Stimulated activated CD8-positive, alpha-beta memory T cell treated with anti-CD3 and anti-CD28 coated beads, Interleukin-7, amount 100 ng/mL, for 24 hours (primary cell): ENCODE measurements around the gene NFYB.

Experiments used
- DNase-seq: peaks from one replicate; pipeline ENCODE4 v3.0.0-alpha.2; 2020; ENCODE audit warnings: low read depth

The NFYB gene

GRCh38 chr12:104155711-104156555 lies 17.9 kb upstream of the NFYB start:
- DNase-seq, result no peak

GRCh38 chr12:104154806-104155205 lies 16.8 kb upstream of the NFYB start:
- no peak for DNase-seq

DNA sequence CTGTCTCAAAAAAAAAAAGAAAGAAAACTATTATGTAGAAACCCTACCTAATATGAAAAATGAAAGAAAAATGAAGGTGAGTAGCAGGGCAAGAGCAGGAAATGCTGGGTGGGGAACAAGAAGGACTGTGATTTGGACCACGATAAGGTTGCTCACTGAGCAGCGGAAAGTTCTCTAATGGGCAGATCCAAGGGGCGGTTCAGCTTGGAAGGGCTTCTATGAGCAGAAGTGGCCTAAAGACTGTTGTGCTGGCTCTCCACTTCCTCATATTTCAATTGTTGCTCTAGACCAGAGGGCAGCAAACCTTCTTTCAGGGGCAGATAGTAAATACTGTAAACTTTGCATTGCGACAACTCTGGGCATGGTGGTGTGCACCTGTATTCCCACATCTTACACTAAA lies 16.3 kb upstream of the NFYB start:
- DNase-seq, result no peak

- DNase-seq, result no peak
These were observed 14.8 kb upstream of the NFYB start for GRCh38 chr12:104152685-104153241.

DNA sequence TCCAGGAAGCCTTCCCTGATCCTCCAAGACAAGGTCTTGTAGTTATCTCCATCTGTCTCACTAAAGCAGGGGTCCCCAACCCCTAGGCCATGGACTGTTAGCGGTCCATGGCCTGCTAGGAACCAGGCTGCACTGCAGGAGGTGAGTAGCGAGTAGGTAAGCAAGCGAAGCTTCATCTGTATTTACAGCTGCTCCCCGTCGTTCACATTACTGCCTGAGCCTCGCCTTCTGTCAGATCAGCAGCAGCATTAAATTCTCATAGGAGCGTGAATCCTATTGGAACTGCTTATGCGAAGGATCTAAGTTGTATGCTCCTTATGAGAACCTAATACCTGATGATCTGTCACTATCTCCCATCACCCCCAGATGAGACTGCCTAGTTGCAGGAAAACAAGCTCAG lies 12.4 kb upstream of the NFYB start:
- no peak for DNase-seq

DNA sequence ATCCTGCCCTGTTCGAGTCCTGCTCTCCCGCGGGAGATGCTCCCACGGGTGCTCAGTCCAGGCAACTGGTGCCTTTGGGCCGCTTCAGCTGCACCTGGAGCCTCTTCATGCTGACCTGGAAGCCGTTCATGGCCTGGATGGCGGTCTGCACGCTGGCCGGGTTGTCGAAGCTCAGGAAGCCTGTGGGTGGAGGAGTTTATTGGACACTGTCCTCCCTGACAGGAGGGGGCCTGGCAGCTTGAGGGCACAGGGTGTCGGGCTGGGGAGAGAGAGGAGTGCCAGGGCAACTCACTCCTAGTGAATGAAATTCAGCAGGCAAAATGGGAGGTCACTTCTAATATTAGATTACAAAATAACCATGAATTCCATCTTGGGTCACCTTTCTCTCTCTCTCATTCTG lies 9.3 kb upstream of the NFYB start:
- DNase-seq, result no peak

DNA sequence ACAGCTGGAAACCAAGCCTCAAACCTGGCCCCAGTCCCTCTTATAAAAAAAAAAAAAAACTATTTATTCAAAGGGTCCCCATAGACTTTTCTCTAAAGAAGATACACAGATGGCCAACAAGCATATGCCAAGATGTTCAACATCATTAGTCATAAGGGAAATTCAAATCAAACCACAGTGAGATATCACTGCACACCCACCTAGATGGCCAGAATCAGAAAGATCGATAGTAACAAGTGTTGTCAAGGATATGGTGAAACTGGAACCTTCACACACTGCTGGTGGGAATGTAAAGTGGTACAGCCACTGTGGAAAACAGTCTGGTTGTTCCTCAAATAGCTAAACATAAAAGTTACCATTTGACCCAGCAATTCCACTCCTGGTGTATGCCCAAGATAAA lies 5.9 kb upstream of the NFYB start:
- DNase-seq, result no peak

GRCh38 chr12:104143002-104143401 lies 5.0 kb upstream of the NFYB start:
- DNase-seq, result no peak

- no peak for DNase-seq
These were observed 4.5 kb upstream of the NFYB start for GRCh38 chr12:104142543-104142942.

- no peak for DNase-seq
These were observed 765 bp upstream of the NFYB start for GRCh38 chr12:104138797-104139152.

- peak; percentile 27 for DNase-seq
These were observed 759 bp downstream of the NFYB start for GRCh38 chr12:104137001-104137901.

- no peak for DNase-seq
These were observed 1.4 kb downstream of the NFYB start for GRCh38 chr12:104136577-104136976.

DNA sequence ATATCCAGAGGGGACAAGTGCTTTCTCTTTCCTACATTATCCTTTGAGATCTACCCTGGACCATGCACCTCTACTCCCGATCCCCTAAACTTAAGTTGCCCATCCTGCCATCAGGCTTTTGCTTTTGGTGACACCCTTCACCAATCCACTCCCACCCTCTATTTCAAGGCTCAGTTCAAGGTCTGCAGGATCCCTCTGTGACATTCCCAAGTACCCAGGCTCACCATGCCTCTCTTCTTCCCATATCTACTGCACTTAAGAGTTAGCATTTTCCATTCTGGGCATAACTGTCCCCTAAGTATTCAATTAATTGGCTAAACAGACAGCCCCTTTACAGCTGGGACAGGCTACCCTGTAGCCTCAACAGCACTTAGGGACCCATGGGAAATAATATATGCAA lies 3.1 kb downstream of the NFYB start:
- DNase-seq, result no peak

GRCh38 chr12:104133866-104134265 lies 4.1 kb downstream of the NFYB start:
- no peak for DNase-seq

DNA sequence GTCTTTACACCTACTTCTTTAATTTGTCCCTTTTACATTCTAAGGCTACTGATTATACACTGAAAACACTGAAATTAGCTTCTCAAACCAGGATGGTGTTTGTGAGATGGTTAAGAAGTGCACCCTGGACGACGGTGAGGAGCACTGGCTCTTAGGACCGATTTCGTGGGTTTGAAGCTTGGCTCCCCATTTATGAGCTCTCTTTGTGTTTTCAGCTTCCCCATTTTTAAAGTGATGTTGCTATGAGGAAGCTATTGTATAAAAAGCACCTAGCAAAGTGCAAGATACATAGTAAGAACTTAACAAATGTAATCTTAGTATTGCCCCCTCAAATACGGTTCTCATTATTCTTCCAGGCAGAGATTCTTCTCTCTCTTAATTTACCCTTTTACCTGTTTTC lies 4.7 kb downstream of the NFYB start:
- DNase-seq, result no peak

DNA sequence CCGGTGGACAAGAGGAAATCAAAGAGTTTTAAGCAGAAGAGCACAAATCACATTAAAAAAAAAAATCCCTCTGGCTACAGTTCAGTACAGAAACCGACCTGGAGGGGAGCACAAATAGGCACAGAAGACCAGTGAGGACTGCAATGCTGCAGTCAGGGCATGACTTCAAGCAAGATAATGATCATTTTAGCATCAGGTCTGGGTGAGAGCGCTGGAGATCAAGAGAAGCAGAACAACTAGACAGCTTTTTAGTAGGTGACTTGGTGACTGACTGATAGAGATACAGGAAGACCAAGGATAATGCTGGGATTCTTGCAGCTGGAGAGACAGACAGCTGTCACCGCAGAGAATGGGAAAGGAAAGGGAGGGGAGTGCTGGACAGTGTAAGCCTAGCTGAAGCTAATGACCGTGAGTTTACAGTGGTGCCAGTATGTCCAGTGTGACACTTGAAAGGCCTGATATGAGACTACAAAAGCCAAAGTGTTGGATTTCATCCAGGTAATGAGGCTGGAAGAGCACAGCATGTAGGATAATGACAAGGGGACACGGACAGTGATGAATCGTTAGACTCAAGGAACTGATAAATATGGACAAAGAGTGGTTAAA lies 5.6 kb downstream of the NFYB start:
- no peak for DNase-seq

DNA sequence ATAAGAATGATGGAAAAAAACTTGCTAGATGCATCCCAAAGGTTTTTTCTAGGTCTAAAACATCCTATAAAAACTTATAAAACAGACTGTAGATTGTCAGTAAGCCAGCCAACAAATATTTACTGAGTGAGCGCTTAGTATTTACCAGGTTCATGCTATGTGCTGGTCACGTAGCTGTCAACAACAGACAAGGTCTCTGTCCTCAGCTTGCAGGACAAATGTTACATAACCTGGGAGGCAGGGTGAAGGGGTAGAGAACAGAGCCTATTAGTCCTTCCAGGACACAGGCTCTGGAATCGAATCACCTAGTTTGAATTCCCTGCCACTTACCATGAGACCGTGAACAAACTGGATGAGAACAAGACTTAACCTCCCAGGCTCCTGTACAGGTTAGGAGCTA lies 6.4 kb downstream of the NFYB start:
- DNase-seq, result no peak

DNA sequence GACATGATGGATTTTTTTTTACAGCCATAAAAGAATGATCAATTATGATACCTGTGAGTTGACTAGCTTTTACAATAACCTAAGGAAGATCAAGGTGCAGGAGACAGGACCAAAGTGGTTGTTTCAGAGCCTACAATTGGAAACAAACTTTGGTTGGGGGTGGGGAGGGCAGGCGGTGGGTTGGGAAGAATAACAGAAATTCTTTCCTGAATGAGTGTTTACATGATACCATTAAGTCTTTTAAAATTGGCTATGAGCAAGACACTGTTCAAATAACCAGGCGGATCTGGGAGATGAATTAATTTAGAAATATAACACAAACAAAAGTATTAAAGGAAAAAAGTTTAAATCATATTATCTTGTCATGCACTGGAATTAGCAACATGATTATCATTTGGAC lies 7.2 kb downstream of the NFYB start:
- DNase-seq, result no peak

DNA sequence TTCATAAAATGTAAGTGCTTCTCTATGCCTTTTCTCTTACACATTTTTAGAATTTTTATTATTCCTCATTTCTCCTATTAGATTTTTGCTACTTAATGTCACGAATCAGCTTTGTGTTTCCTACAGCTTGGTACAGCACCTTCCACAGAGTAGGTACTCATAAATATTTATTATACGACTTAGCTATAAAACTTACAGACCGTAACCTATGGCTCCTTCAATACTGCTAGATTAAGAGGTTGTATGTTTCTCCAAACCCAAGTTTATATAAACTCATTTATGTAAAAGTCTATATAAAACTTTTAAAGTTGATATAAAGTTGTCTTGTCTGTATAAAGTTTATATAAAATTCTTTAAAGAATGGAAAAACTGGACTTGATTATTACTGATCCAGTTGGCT lies 11.5 kb downstream of the NFYB start:
- DNase-seq, result no peak

DNA sequence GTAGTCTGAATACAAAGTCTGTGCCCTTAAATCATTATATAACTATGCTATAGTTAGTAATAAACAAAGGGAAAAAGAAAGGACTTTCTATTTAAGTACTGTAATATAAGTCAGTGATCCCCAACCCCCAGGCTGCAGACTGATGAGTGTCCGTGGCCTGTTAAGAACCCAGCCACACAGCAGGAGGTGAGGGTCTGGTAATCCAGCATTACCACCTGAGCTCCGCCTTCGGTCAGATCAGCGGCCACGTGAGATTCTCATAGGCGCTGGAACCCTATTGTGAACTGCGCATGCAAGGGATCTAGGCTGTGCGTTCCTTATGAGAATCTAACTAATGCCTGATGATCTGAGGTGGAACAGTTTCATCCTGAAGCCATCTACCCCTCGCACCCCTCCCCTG lies 15.7 kb downstream of the NFYB start:
- no peak for DNase-seq

DNA sequence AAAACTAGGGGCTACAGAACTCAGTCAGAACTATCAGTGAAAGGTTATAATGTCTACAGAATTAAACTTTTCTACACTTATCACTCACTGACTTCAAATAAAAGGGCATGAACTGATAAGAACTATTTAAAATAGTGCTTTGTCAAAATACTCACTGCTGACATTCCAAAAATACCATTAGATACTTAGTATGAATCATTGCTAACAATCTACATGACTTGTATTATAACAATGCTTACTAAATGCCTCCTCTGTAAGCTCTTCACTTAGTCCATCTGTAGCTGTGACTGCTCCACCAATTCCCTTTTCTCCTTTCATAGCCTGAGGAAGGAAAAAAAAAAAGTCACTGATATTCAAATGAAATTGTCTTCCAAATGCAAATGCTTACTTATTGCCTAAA lies 17.0 kb downstream of the NFYB start:
- DNase-seq, result no peak

- no peak for DNase-seq
These were observed 22.4 kb downstream of the NFYB start for GRCh38 chr12:104115587-104115975.
